GM19025 (cell line): Measurements from ENCODE around the gene CHTF18.

Source experiments
- ATAC-seq: cut with Tn5 transposase; IDR thresholded peaks from one replicate; pipeline ENCODE4 v1.9.1; 2021; ENCODE audit warnings: mild to moderate bottlenecking, low read depth, moderate library complexity; ENCODE audit not compliant: unreplicated experiment

Gene CHTF18

GRCh38 chr16:790086-790485, 1.7 kb downstream of the CHTF18 start:
- no peak for ATAC-seq

DNA sequence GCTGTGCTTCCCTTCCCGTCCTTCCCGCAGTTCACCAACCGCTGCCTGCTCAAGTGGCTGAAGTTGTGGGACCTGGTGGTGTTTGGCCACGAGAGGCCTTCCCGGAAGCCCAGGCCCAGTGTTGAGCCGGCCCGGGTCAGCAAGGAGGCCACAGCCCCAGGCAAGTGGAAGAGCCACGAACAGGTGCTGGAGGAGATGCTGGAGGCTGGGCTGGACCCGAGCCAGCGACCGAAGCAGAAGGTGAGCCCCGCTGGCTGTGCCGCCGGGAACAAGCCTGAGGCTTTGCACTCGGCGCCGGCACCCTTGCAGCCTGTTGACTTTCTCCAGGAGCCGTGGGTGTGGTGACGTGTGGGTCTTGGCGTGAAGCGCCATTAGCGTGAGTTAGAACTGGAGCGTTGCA, 2.7 kb downstream of the CHTF18 start:
- ATAC-seq = no peak

GRCh38 chr16:792221-792995, 4.0 kb downstream of the CHTF18 start:
- ATAC-seq = no peak

DNA sequence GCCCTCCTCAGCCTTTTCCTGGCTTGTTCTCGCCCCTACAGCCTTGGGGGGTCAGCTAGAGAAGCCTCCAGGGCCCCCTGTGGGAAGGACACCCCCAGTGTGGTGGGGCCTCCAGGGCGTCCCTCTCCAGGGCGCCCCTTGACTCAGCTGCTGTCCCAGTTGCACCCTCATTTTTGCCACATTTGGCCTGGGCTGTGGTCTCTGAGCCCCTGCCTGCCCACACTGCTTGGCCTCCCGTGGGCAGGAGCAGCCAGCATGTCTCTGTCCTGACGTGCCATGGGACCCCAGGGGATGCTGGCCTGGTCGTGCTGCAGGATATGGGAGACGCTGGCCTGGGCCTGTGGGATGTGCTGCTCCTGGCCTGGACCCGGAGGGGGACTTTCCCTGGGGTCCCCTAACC, 5.0 kb downstream of the CHTF18 start:
- ATAC-seq = no peak

DNA sequence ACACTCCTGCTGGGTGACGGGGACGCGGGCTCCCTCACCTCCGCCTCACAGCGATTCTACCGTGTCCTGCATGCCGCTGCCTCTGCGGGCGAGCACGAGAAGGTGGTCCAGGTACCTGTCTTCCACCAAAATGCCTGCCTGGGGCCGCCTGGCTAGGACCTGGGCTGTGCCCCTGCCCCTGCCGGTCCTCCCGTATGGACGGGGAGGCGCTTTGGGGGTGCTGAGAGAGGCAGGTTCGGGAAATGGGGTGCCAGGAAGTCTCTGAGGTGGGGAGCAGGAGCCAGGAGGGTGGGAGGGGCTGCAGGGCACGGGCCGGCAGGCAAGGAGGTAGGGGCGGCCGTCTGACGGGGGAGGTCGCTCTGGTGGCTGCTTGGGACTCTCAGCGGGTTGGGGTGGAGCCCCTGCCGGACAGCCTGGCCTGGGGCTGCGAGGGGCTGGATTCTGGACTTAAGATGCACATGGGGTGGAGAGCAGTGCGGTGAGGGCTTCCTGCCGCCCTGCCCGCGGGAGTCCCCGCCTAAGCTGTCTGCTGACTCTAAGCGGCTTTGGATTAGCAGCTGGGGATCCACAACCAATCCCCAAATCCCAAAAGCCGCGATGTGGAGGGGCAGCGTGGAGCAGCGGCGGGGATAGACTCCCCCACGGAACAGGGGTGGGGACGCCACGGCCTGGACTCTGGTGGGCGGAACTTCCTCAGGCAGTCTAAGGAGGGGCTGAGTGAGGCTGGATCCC, 5.8 kb downstream of the CHTF18 start:
- ATAC-seq = no peak

GRCh38 chr16:794853-795466, 6.5 kb downstream of the CHTF18 start:
- ATAC-seq = no peak

DNA sequence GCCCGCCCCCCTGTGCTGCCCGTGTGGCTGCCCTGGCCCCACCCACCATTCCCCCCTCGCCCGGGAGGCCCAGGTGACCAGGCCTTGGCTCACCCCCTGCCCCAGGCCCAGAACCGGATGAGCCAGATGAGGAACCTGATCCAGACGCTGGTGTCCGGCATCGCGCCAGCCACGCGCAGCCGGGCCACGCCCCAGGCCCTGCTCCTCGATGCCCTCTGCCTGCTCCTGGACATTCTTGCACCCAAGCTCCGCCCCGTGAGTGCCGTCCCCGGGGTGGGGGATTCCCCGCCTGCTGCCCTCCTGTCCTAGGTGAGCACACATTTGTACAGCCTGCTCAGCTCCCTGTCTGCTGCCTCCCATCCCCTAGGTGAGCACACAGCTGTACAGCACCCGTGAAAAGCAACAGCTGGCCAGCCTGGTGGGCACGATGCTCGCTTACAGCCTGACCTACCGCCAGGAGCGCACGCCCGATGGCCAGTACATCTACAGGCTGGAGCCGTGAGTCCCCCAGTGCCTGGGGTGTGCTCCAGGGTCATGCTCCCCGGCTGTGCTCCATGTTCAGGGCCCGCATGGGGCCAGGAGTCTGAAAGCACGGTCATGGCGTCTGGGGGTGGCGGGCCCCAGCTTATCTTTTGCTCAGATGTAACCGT, 7.3 kb downstream of the CHTF18 start:
- no peak for ATAC-seq

DNA sequence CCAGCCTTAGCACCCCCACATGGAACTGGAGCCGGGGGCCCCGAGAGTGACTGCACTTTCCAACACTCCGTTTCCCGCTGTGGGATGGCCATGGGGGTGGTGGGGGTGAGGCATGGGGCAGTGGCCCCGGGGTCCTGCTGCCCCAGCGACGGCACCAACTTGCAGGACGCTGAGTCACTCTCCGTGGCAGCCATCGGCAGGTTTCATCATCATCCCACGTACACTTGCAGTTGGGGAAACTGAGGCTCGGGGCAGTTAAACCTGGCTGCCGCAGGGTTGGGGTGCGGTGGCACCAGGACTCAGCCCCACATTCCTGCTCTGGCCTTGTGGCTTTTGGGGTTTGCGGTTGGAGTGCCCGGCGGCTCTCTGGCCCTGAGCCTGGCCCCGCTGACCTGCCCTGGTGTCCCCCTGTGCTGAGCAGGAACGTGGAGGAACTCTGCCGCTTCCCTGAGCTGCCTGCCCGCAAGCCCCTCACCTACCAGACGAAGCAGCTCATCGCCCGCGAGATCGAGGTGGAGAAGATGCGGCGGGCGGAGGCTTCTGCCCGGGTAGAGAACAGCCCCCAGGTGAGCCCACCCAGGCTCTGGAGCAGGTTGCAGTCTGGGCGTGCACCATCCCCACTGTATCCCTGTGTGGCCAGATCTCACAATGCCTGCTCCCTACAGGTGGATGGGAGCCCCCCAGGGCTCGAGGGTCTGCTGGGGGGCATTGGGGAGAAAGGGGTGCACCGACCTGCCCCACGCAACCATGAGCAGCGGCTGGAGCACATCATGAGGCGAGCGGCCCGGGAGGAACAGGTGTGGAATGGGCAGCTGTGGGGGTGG, 8.1 kb downstream of the CHTF18 start:
- ATAC-seq = no peak

DNA sequence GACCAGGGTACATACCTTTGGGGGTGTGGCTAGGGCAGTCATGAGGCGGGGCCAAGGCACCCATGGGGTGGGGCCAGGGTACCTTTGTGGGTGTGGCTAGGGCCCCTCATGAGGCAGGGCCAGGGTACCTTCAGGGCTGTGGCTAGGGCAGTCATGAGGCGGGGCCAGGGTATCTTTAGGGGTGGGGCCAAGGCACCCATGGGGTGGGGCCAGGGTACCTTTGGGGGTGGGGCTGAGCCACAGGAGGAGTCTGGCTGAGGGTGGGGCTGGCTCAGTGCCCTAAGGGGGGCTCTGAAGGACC, 8.7 kb downstream of the CHTF18 start:
- ATAC-seq = no peak

- ATAC-seq = no peak
These were observed 9.3 kb downstream of the CHTF18 start for GRCh38 chr16:797686-798085.

- no peak for ATAC-seq
These were observed 10.2 kb downstream of the CHTF18 start for GRCh38 chr16:798666-799065.

DNA sequence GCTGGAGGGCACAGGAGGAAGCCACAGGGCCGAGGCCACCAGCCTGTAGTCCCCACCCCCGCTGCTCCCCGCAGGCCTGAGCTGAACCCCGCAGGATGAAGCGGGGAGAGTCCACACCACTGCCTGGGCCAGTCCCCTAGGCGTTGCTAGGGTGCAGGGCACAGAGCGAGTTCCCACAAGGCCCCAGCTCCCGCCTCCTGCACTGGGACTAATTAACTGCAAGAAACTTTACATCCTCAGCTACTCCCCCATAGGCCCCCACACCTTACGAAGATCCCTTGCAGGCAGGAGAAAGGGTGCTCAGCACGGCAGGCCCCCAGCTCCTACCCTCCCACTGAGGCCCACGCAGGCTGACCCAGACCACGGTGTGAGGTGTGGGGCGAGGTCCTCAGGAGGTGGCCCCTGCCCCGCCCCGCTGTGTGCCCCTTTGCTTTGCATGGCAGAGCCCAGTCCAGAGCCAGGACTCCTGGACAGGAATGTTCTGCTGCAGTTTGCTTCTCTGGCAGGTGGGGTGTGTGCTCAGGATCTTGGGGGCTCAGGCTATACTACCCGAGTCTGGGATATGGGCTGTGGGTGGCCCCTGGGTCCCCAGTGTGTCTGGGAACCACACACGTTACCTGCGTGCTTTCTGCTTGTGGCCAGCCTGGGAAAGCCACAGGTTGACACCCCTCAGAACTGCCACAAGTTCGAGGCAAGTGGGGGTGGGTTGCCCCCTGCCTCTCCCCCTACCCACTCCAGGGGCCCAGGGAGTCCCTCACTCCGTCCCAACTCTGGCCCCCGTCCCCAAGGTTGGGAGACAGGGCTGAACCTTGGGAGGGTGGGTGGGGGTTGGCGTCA, 10.9 kb downstream of the CHTF18 start:
- ATAC-seq = no peak

DNA sequence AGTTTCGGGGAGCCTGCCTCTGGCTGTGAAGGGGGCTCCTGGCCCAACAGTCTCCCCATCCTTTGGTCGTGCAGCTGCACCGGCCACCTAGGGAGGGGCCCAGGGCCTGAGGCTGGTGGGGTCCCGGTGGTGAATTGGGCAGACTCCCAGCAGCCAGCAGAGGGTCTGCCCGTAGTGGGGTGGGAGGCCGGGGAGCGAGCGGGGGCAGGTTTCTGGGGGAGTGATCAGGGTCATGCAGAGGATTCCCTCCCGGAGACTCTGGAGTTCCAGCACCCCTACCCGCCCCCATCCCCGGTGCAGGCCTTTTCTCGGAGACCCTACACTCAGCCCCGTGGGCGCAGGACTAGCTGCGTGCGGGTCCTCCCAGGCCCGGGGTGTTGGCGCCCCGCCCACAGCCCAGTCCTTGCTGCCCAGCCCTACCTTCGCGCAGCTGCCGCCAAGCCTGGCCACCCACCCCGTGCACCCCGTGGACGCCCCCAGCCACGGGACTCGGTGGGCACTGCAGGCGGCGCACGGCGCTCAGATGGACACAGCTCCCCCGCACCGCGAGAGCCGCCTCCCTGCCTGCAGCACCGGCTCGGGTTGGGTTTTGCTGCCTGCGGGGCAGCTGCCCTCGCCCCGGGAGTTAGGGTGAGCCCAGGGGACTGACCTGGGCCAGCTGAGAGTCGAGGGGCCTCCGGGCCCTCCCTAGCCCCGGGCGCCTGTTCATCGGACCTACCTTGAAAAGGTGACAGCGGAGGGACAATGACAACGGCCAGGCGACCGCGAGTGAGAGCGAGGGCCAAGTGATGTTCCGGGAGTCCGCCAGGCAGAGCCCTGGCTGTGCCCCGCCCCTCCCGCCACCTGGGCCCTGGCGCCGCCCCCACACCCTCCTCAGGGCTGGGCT, 11.8 kb downstream of the CHTF18 start, which contains the start of gene GNG13:
GNG13 (minus strand) TSS at position 787 of the 886 bp plus-strand sequence. CDS start 1,657 bp downstream, outside the sequence.
- no peak for ATAC-seq

GRCh38 chr16:800834-801511, 12.6 kb downstream of the CHTF18 start:
- no peak for ATAC-seq

DNA sequence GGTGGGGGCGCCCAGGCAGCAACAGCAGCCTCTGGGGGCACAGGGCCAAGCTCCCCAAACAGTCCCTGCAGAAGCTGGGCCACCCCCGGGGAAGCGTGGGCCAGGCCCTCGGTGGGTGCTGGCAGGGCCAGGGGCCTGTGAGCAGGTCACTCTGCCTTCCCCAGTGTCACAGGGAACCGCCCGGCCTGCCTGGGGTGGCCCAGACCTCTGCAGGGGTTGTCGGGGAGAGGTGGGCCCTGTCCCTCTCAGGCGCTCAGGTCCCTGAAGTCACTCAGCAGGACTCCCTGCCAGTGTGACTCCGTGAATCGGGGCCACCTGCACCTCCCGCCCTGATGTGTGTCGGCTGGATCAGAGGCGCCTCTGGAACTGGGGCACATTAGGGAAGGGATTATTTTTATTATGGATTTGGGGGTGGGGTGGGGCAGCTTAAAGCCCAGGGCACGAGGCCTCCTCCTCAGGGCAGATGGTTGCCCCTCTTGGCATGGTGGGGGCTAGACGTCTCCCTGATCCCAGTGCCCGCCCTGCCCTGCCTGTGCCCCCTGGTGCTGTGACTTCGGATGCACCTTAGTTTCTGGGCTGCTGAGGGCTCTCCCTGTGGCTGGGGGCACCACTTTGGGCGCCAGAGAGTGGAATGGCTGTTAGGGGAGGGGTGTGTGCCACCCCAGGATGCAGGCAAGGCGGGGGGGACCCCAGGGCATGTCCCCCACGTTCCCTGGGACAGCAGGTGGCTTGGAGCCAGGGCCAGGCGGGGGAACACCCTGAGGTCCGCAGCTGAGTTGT, 13.4 kb downstream of the CHTF18 start:
- ATAC-seq = no peak

DNA sequence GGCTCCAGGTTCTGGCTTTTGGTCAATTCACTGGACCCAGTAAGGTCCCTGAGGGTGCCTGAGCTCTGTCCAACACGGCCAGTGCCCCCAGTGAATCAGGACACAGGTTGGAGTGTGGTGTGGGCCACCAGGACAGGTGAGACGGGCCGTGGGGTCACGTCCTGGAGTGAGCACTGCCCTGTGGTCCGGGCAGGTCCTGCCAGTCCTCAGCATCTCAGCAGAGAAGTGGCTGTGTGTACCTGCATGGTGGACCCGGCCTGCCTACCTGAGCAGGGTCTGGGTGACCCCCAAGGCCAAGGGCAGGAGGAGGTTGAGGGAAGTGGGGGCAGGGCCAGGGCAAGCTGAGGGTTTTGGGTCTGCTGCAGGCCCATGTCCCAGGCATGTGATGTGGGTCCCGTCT, 14.0 kb downstream of the CHTF18 start:
- ATAC-seq = no peak
